ENCODE results near the gene DIPK1B. TPM values are rescaled to one million over a fixed set of nuclear protein-coding genes. Genes with fewer than 3 reads are reported as not detected.

DIPK1B gene
- total and polyA plus RNA-seq, 2 experiments from 2014 or later = 18.7 to 60.0 TPM

GRCh38 chr9:136714096-136714892, 1.9 kb downstream of the DIPK1B start:
- Mint-ChIP-seq H3K36me3 (ENCODE audit: low read depth) (peaks cover 3% of the 10 kb centered on the region; the same call in 1 of the 3 replicates), H3K27ac (no peak overlapping the region), H3K4me1 (peaks cover 5% of the 10 kb centered on the region), H3K9me3 (no peaks in the 10 kb centered on the region), H3K4me3 (no peak overlapping the region), H3K27me3 (ENCODE audit: insufficient read depth, low read depth, poor library complexity) (peaks cover 24% of the 10 kb centered on the region)
- TF ChIP-seq CTCF (conservative IDR thresholded peaks at IDR 0.05; ENCODE audit: low read depth in 2 of 2) = no peak
- TF ChIP-seq JUNB (IDR thresholded peaks at IDR 0.05; ENCODE audit: unreplicated experiment) = no peak
- no peak for TF ChIP-seq ZNF114 (CRISPR knock-in tag; IDR thresholded peaks at IDR 0.05)
- TF ChIP-seq POLR2AphosphoS5 (IDR thresholded peaks at IDR 0.05; ENCODE audit: low read depth) = no peak
- TF ChIP-seq, protein P1, sequence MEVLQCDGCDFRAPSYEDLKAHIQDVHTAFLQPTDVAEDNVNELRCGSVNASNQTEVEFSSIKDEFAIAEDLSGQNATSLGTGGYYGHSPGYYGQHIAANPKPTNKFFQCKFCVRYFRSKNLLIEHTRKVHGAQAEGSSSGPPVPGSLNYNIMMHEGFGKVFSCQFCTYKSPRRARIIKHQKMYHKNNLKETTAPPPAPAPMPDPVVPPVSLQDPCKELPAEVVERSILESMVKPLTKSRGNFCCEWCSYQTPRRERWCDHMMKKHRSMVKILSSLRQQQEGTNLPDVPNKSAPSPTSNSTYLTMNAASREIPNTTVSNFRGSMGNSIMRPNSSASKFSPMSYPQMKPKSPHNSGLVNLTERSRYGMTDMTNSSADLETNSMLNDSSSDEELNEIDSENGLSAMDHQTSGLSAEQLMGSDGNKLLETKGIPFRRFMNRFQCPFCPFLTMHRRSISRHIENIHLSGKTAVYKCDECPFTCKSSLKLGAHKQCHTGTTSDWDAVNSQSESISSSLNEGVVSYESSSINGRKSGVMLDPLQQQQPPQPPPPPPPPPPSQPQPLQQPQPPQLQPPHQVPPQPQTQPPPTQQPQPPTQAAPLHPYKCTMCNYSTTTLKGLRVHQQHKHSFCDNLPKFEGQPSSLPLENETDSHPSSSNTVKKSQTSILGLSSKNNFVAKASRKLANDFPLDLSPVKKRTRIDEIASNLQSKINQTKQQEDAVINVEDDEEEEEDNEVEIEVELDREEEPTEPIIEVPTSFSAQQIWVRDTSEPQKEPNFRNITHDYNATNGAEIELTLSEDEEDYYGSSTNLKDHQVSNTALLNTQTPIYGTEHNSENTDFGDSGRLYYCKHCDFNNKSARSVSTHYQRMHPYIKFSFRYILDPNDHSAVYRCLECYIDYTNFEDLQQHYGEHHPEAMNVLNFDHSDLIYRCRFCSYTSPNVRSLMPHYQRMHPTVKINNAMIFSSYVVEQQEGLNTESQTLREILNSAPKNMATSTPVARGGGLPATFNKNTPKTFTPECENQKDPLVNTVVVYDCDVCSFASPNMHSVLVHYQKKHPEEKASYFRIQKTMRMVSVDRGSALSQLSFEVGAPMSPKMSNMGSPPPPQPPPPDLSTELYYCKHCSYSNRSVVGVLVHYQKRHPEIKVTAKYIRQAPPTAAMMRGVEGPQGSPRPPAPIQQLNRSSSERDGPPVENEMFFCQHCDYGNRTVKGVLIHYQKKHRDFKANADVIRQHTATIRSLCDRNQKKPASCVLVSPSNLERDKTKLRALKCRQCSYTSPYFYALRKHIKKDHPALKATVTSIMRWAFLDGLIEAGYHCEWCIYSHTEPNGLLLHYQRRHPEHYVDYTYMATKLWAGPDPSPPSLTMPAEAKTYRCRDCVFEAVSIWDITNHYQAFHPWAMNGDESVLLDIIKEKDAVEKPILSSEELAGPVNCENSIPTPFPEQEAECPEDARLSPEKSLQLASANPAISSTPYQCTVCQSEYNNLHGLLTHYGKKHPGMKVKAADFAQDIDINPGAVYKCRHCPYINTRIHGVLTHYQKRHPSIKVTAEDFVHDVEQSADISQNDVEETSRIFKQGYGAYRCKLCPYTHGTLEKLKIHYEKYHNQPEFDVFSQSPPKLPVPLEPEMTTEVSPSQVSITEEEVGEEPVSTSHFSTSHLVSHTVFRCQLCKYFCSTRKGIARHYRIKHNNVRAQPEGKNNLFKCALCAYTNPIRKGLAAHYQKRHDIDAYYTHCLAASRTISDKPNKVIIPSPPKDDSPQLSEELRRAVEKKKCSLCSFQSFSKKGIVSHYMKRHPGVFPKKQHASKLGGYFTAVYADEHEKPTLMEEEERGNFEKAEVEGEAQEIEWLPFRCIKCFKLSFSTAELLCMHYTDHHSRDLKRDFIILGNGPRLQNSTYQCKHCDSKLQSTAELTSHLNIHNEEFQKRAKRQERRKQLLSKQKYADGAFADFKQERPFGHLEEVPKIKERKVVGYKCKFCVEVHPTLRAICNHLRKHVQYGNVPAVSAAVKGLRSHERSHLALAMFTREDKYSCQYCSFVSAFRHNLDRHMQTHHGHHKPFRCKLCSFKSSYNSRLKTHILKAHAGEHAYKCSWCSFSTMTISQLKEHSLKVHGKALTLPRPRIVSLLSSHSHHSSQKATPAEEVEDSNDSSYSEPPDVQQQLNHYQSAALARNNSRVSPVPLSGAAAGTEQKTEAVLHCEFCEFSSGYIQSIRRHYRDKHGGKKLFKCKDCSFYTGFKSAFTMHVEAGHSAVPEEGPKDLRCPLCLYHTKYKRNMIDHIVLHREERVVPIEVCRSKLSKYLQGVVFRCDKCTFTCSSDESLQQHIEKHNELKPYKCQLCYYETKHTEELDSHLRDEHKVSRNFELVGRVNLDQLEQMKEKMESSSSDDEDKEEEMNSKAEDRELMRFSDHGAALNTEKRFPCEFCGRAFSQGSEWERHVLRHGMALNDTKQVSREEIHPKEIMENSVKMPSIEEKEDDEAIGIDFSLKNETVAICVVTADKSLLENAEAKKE (CRISPR knock-in tag; IDR thresholded peaks at IDR 0.05) = no peak
- no peak for TF ChIP-seq CREB1 (CRISPR knock-in tag; IDR thresholded peaks at IDR 0.05; ENCODE audit: low read depth)
- TF ChIP-seq NANOG (IDR thresholded peaks at IDR 0.05; ENCODE audit: borderline replicate concordance) = no peak
- no peak for TF ChIP-seq STAT1 (IDR thresholded peaks at IDR 0.05; ENCODE audit: unreplicated experiment)
- TF ChIP-seq EZH2phosphoT487 (IDR thresholded peaks at IDR 0.05; ENCODE audit: unreplicated experiment) = no peak
- no peak for TF ChIP-seq REST (IDR thresholded peaks at IDR 0.05; ENCODE audit: unreplicated experiment)
- TF ChIP-seq, protein P2, sequence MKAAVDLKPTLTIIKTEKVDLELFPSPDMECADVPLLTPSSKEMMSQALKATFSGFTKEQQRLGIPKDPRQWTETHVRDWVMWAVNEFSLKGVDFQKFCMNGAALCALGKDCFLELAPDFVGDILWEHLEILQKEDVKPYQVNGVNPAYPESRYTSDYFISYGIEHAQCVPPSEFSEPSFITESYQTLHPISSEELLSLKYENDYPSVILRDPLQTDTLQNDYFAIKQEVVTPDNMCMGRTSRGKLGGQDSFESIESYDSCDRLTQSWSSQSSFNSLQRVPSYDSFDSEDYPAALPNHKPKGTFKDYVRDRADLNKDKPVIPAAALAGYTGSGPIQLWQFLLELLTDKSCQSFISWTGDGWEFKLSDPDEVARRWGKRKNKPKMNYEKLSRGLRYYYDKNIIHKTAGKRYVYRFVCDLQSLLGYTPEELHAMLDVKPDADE (IDR thresholded peaks at IDR 0.05) = no peak
- TF ChIP-seq EZH2 (IDR thresholded peaks at IDR 0.05; ENCODE audit: low read depth, unreplicated experiment) = no peak
- no peak for TF ChIP-seq ZNF331 (CRISPR knock-in tag; IDR thresholded peaks at IDR 0.05; ENCODE audit: low read depth)
- H3K9me2 ChIP-seq (ENCODE audit: insufficient read depth) = no peaks in the 10 kb centered on the region
- H3K36me3 ChIP-seq (ENCODE audit: insufficient read depth) = no peaks in the 10 kb centered on the region
- 0 out of 2 replicates have a peak, but pooled peaks cover 7% of the 10 kb centered on the region for H3F3A ChIP-seq (replicated peaks; ENCODE audit: low read depth)
- no peak overlapping the region; the same call in 1 of the 2 replicates for H3K4me2 ChIP-seq
- peaks cover 11% of the 10 kb centered on the region for H4K20me1 ChIP-seq (replicated peaks; ENCODE audit: insufficient read depth)
- H3K4me1 ChIP-seq (ENCODE audit: insufficient read depth) = peaks cover 4% of the 10 kb centered on the region; the same call in 1 of the 2 replicates
- H3K4me3 ChIP-seq = no peak overlapping the region
- H3K27ac ChIP-seq (ENCODE audit: low read depth) = no peak overlapping the region
- no peak for DNase-seq (ENCODE audit: low spot score)
- no peak for ATAC-seq
- no peak overlapping the region for H2AFZ ChIP-seq
- peaks cover 10% of the 10 kb centered on the region; the same call in 1 of the 2 replicates for H3K79me2 ChIP-seq (replicated peaks; ENCODE audit: insufficient read depth)
- H3K27me3 ChIP-seq (ENCODE audit: insufficient read depth) = peaks cover 13% of the 10 kb centered on the region

Measured in GM23338 (cell line).